ENCODE results near the gene SLC39A13.

SLC39A13 gene

DNA sequence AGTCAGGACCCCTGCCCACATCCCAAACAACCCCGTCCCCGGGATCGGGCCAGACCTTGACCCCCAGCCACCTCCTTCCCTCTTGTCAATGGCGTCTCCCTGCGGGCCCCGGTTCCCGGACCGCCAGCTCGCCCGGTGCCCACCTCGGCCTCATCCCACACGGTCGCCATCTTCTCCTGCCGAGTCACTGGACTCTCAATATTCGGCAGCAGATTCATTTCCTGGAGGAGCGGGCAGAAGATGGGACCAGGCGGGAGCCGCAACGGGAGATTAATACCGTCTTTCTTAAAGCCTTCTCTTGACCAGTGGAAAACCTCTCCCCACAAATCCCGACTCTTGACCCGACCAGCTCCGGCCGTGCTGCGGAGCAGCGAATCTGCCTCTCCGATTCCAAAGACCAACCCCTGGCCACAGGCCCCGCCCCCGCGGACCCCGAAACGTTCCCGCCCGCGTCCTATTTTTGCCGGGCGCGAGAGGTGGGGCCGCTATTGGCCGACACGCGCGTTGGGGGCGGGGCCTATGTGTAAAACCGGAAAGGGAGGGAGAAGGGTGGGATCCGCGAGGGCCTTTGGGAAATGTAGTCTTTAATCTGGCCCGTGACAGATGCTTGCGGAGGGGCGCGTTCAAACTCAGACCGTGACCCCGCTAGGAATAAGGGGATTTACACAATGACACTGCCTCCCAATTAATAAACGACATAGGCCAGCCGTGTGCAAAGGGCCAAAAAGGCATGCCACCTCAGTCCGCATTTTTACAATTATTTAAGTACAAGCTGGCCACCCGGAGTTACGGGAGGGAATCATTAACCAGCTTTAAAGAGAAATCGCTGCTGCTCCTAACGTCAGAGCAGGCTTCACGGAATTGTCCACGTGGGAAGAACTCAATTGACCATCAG lies 17.9 kb downstream of the SLC39A13 start, which contains the start of gene PSMC3:
Gene PSMC3 (minus strand): TSS at position 378 of the 895 bp plus-strand sequence. CDS start 160 bp downstream, at position 218.
- peak; percentile 95 to 97 (median 96) for DNase-seq (ENCODE audit: low read depth in 3 of 3, low spot score in 1 of 3)

- DNase-seq (ENCODE audit: low read depth in 3 of 3, low spot score in 1 of 3), result no peak
These were observed 22.1 kb downstream of the SLC39A13 start for GRCh38 chr11:47430524-47430923.

DNA sequence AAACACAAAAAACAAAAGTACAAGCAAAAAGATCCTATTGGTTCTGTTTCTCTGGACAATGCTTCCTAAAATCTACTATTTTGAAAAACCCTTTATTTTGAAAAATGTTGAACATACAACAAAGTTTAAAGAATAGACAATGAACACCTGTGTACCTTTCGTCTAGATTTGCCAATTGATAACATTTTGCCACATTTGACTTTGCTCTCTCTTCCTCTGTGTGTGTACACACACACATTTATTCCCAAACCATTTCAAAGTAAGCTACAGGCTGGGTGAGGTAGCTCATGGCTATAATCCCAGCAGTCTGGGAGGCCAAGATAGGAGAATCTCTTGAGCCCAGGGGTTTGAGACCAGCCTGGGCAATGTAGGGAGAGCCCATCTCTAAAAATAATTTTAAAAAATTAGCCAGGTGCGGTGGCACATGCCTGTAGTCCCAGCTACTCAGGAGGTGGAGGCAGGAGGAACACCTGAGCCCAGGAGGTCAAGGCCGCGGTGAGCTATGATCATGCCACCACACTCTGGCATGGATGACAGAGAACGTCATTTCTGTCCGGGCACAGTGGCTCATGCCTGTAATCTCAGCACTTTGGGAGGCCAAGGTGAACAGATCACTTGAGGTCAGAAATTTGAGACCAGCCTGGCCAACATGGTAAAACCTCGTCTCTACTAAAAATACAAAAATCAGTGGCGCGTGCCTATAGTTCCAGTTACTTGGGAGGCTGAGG lies 23.1 kb downstream of the SLC39A13 start:
- DNase-seq (ENCODE audit: low read depth in 3 of 3, low spot score in 1 of 3), result no peak

- no peak for DNase-seq (ENCODE audit: low read depth in 3 of 3, low spot score in 1 of 3)
These were observed 24.8 kb downstream of the SLC39A13 start for GRCh38 chr11:47433157-47433556.

DNA sequence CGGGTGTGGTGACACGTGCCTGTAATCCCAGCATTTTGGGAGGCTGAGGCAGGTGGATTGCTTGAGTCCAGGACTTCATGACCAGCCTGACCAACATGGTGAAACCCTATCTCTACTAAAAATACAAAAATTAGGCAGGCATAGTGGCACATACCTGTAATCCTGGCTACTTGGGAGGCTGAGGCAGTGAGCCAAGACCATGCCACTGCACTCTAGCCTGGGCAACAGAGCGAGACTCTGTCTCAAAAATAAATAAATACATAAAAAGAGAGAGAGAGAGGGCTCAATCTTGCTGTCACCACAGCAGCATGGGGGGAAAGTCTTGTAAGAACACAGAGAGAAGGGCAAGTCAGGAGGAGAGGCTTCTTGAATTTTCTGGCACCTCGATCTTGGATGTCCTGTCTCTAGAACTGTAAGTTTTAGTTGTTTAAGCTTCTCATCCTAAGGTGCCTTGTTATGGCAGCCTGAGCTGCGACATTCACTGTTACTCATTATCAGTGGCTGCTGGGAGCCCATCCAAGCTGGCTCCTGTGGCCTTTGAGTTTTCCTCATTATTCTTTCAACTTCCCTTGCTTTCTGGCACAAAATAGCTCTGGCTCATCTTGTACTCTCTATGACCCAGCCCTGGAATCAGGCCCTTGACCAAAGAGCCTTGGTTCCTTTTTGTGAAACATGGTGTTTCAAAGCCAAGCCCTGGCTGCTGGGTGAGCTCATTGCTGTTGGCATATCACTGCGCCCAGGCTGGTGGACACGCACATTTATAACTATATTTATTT lies 25.8 kb downstream of the SLC39A13 start:
- no peak for DNase-seq (ENCODE audit: low read depth in 3 of 3, low spot score in 1 of 3)

DNA sequence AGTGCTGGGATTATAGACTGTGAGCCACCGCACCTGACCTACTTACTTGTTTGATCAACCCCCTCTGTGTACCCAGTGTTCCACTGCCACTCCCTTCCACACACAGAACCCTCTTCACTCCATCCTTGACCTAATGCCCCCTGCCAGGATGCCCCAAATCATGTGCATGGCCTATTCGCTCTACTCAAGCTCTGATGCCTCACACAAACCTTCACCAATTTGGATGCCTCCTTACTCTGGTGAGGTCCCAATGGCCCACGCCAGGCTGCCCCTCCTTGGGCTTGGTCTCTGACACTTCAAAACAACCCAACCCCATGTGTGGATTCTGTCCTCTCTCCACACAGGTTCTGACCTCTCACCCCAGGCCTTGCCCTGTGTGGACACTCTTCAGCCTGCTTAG lies 27.3 kb downstream of the SLC39A13 start:
- DNase-seq (ENCODE audit: low read depth in 3 of 3, low spot score in 1 of 3), result no peak

DNA sequence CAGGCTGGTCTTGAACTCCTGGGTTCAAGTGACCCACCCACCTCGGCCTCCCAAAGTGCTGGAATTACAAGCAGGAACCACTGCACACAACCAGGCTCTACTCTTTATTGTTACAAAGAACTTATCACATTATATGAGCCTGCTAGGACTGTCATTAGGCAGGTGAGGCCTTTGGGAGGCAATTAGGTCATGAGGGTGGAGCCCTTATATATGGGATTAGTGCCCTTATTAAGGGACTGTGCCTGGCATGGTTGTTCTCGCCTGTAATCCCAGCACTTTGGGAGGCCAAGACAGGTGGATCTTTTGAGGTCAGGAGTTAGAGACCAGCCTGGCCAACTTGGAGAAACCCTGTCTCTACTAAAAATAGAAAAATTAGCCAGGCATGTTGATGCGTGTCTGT lies 28.3 kb downstream of the SLC39A13 start:
- no peak for DNase-seq (ENCODE audit: low read depth in 3 of 3, low spot score in 1 of 3)

- DNase-seq (ENCODE audit: low read depth in 3 of 3, low spot score in 1 of 3), result no peak
These were observed 28.9 kb downstream of the SLC39A13 start for GRCh38 chr11:47437218-47437745.

GRCh38 chr11:47437746-47438418 lies 29.5 kb downstream of the SLC39A13 start:
- DNase-seq (ENCODE audit: low read depth in 3 of 3, low spot score in 1 of 3), result no peak

DNA sequence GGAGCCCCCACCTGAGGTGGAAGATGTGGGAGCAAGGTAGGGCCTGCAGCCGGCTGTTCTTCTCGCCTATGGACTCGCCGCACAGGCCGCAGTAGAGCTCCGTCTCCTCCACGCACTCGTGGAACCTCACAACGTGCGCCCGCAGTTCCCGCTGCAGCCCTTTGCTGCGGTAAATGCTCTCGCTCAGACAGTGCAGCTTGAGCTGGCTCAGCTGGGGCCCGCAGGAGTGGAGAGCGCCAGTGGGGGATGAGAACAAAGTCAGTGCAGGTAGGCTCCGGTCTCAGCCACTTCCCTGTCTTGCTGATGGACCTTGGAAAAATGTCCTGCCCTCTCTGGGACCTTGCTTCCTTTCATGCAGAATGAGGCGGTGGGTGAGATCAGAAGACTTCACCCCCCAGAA lies 30.3 kb downstream of the SLC39A13 start:
- DNase-seq (ENCODE audit: low read depth in 3 of 3, low spot score in 1 of 3), result no peak

- DNase-seq (ENCODE audit: low read depth in 3 of 3, low spot score in 1 of 3), result no peak
These were observed 31.7 kb downstream of the SLC39A13 start for GRCh38 chr11:47440054-47440476.

DNA sequence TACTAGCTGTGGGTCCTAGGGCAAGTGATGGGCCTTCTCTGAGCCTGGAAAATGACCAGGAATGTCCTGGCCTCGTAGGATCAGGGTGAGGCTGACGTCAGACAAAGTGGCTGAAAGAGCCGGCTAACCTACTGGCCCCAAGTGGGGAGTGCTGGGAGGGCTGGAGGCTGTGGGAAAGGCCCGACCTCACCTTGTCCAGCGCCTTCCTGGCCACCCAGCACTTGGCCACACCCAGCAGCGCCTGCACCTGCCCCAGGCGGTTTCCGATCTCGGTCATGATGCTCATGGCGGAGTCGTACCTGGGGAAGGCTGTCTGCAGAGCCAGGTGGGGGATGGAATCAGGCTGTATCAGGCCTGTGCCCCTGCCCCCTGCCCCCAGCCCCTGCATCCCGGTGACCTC lies 33.0 kb downstream of the SLC39A13 start:
- DNase-seq (ENCODE audit: low read depth in 3 of 3, low spot score in 1 of 3), result no peak

DNA sequence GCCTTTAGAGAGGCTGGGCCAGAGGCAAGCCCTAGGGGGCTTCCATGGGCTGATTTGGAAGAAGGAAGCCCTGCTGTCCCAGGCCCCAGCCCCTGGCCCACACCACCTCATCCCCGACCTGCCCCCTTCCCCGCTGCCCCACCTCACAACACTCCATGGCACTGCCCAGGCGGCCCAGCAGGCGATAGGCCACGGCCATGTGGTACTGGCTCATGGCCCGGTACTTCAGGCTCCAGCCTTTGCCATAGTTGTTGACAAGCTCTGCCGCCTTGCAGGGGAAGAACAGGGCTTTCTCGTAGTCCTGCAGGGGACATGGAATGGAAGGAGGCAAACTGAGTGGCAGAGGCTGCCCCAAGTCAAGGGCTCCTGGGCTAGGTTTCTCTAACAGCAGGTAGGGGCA lies 34.1 kb downstream of the SLC39A13 start:
- DNase-seq (ENCODE audit: low read depth in 3 of 3, low spot score in 1 of 3), result no peak

DNA sequence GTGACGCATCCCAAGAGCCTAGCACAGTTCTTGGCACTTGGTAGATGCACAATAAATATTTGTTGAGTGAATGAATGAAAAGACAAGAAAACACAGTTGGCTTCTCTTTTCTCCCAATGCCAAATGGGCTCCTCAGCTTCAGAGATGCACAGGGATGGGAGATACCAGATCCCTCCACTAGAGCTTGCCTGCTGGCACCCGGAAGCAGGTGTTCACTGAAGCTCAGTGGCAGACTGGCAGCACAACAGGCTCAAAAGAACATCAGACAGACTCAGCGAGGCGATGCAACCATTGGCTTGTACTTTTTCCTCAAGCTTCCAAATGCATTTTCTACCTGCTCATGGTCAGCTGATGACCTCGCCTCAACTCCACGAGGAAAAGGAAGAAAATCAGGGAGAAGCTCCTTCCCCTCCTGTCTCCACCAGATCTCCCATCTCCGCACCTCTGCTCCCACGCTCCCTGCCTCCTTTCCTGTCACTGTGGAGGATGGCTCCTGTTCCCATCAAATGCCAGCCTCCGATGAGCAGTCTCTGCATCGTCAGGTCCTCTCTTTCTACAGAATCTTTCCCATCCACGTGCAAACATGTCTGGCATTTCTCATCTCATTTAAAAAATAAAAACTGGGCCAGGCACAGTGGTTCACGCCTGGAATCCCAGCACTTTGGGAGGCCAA lies 34.8 kb downstream of the SLC39A13 start:
- no peak for DNase-seq (ENCODE audit: low read depth in 3 of 3, low spot score in 1 of 3)

DNA sequence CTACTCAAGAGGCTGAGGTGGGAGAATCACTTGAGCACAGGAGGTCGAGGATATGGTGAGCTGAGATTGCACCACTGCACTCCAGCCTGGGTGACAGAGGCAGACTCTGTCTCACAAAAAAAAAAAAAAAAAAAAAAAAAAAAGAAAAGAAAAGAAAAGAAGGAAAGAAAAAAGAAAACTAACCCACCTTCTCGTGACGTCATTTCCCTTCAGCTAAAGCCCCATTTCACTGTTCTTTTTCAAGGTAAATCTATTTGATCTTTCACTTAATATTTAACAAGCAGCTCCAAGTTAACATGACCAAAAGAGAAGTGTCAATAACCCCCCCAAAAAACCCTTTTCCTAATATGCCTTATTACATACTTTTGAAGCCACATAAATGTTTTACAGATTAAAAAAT lies 35.4 kb downstream of the SLC39A13 start:
- no peak for DNase-seq (ENCODE audit: low read depth in 3 of 3, low spot score in 1 of 3)

DNA sequence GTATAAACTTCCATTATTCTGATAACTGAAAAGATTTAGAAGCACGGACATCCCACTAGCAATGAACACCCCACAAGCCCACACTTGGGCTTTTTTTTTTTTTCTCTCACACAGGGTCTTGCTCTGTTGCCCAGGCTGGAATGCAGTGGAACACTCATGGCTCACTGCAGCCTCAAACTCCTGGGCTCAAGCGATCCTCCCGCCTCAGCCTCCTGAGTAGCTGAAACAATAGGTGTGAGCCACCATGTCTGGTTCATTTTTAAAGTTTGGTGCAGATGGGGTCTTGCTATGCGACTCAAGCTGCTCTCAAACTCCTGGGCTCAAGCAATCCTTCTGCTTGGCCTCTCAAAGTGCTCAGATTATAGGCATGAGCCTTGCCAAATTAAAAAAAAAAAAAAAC lies 37.5 kb downstream of the SLC39A13 start:
- DNase-seq (ENCODE audit: low read depth in 3 of 3, low spot score in 1 of 3), result no peak

DNA sequence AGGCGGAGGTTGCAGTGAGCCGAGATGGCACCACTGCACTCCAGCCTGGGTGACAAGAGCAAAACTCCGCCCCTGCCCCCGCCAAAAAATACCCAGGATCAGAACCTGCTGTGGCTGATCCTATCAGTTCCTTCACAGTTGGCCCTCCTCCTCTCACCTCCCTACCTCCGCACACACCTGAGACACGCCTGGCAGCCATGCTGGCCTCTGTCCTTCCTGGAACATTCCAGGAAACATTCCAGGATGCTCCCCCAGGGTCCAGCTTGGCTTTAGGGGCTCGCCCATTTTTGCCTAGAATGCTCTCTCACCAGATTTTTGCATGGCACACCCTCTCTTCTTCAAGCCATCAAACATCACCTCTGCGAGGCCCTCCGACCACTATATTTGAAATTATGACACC lies 38.4 kb downstream of the SLC39A13 start:
- no peak for DNase-seq (ENCODE audit: low read depth in 3 of 3, low spot score in 1 of 3)

GRCh38 chr11:47447906-47448305 lies 39.5 kb downstream of the SLC39A13 start:
- no peak for DNase-seq (ENCODE audit: low read depth in 3 of 3, low spot score in 1 of 3)

GRCh38 chr11:47448566-47449427 lies 40.4 kb downstream of the SLC39A13 start, which contains the start of gene RAPSN:
Gene RAPSN (minus strand): TSS chr11:47449136. CDS start chr11:47448964, 172 bp downstream.
- DNase-seq (ENCODE audit: low read depth in 3 of 3, low spot score in 1 of 3), result no peak

All from stimulated activated CD4-positive, alpha-beta T cell treated with anti-CD3 and anti-CD28 coated beads, TNF-alpha, amount 100 ng/mL, for 1 hour (primary cell).